ENCODE measurements around the gene RFX1.
A peak's percentile ranks its signal among the peaks of the same experiment; 100 is the strongest.
"Not testable (repeated sequence)": the region's sequence is repeated elsewhere in the genome, so short reads cannot be mapped to it uniquely, and the experiment has no call there.

Gene RFX1

DNA sequence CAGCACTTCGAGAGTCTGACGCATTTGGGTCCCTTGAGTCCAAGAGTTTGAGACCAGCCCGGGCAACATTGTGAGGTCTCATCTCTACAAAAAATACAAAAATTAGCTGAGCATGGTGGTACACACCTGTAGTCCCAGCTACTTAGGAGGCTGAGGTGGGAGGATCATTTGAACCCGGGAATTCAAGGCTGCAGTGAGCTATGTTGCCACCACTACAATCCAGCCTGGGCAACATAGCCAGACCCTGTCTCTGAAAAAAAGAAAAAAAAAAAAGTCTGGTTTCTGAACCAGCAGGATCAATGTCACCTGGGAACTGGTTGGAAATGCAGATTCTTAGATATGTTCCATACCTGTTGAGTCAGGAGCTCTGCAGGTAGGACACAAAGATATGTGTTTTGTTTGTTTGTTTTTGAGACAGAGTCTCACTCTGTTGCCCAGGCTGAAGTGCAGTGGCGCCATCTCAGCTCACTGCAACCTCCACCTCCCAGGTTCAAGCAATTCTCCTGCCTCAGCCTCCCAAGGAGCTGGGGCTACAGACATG lies 20.6 kb upstream of the RFX1 start:
- not testable (repeated sequence) for DNase-seq

DNA sequence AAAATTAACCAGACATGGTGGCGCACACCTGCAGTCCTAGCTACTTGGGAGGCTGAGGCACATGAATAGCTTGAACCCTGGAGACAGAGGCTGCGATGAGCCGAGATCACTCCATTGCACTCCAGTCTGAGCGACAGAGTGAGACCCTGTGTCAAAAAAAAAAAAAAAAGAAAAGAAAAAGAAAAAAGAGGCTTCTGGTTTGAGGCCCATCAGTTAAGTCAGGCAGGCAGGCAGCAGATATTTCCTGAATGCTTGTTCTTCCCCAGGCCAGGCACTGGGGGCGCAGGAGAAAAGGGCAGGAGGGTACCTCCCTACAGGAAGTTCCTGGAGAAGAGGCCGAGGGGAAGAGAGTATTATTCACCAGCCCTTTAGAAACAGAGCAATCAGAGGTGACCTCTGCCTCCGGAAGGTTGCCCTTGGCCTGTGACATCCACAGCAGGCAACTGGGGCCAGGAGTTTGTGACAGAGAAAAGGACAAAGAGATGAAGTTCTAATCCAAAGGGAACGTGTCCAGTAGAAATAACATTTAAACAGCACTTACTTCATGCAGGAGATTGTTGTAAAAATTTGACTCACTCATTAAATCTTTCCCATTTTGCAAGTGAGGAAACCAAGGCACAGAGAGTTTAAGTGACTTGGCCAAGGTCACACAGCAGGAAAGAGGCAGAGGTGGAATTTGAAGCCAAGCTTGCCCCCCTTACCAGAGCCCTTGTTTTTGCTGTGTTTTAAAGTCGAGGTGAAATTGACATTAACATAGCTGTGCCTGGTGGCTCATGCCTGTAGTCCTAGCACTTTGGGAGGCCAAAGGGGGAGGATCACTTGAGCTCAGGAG lies 17.5 kb upstream of the RFX1 start:
- DNase-seq = peak; percentile 50

- DNase-seq = no peak
Measured at GRCh38 chr19:14022469-14022868, 16.3 kb upstream of the RFX1 start.

DNA sequence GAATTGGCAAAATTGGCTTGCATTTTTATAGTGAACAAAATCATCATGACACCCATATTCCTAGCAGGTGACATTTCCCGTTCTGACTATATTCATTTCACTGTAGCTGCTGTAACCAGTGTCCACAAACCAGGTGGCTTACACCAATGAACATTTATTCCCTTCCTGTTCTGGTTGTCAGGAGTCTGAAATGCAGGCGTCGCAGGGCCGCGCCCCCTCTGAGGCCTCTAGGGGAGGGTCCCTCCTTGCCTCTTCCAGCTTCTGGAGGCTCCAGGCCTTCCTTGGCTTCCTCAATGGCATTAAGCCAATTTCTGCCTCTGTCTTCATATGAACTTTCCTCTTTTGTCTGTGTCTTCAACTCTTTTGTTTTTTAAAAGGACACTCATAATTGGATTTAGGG lies 15.4 kb upstream of the RFX1 start:
- no peak for DNase-seq

DNA sequence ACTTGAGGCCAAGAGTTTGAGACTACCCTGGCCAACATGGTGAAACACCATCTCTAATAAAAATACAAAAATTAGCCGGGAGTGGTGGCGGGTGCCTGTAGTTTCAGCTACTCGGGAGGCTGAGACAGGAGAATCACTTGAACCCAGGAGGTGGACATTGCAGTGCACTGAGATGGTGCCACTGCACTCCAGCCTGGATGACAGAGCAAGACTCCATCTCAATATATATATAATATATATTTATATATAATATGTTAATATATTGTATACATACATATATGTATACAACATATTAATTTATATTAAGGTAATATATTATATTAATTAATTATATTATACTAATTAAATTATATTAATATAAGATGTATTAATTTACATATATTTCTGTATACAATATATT lies 13.6 kb upstream of the RFX1 start:
- DNase-seq = not testable (repeated sequence)

GRCh38 chr19:14019100-14019499 lies 13.0 kb upstream of the RFX1 start:
- DNase-seq = no peak

- no peak for DNase-seq
Measured at GRCh38 chr19:14015524-14016035, 9.5 kb upstream of the RFX1 start.

GRCh38 chr19:14012378-14012915 lies 6.3 kb upstream of the RFX1 start:
- no peak for DNase-seq

GRCh38 chr19:14006766-14007562 lies 844 bp upstream of the RFX1 start:
- peak; percentile 33 for DNase-seq

GRCh38 chr19:14005349-14006084 lies 603 bp downstream of the RFX1 start:
- peak; percentile 92 for DNase-seq

GRCh38 chr19:14004619-14005348 lies 1.3 kb downstream of the RFX1 start:
- no peak for DNase-seq

DNA sequence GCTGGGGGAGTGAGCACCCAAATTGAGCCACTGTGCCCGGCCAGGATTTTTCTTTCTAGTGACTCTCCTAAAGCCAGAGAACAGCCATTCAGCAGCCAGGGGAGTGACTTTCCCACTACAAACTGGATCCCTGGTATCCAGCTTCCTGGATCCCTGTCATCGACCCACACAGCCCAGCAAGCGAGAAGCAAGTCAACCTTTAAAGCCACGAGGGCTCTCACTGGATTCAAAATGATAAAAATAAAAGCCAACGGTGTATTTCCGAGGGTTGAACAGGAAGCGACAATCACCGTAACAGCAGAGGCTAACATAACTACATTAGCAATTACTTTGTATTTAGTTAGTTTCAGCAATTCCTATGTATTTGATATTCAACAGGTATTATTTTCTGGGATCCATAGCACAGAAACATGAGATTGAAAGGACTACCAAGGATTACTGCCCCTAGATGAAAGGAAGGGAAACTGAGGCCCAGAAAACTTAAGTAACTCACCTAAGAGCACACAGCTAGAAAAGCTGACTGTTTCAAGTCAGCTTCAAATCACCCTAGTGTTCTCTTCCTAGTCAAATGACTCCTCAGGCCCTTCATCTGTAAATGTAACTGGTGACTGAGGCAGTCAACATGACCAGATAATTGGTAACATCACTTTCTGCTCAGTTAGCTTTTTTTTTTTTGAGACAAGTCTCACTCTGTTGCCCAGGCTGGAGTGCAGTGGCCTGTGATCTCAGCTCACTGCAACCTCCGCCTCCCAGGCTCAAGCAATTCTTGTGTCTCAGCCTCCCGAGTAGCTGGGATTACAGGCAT lies 2.7 kb downstream of the RFX1 start:
- DNase-seq = peak; percentile 25

DNA sequence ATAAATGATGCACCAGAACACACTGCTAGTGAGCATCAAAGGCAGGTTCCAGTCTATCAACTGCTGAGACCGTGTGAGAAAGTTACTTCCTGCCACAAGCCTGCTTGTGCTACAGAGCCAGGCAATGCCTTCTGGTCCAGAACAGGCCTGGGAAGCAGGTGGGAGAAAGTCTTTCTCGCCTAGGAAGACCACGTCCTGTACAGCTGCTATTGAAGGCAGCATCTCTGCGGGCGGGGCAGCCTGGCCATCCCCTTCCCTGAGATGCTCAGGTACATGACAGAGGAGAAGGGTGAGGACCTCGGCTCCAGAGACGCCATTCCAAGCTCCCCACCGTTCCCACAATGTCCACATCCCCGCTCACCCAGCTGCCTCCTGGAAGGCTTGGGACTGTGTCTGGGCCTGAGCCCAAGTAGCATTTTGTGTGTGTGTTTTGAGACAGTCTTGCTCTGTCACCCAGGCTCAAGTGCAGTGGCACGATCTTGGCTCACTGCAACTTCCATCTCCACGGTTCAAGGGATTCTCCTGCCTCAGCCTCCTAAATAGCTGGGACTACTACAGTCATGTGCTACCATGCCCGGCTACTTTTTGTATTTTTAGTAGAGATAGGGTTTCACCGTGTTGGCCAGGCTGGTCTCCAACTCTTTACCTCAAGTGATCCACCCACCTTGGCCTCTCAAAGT lies 3.4 kb downstream of the RFX1 start:
- peak; percentile 61 for DNase-seq

- DNase-seq = peak; percentile 31
Measured at GRCh38 chr19:14000691-14001375, 5.3 kb downstream of the RFX1 start.

DNA sequence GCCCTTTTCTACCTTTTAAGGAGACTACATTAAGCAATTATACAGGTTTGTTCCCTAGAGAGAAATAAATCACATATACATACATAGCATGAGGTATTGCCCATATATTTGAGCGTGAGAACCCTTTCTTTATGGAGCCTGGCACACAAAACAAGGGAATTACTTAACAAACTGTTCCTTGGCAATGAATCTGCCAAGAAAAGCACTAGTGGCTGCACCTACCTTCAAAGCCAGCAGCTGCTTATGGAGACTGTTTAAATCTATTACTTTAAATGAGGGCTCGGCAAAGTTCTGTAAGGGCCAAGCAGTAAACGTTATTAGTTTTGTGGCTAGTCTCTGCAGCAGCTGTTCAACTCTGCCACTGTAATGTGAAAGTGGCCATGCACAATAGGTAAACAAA lies 7.0 kb downstream of the RFX1 start:
- DNase-seq = no peak

GRCh38 chr19:13998426-13998825 lies 7.7 kb downstream of the RFX1 start:
- DNase-seq = no peak

- DNase-seq = no peak
Measured at GRCh38 chr19:13997631-13997962, 8.5 kb downstream of the RFX1 start.

- no peak for DNase-seq
Measured at GRCh38 chr19:13996928-13997630, 9.0 kb downstream of the RFX1 start.

Measured in CD4-positive, alpha-beta T cell treated with Interleukin-6 for 4 hours (primary cell).